ENCODE results near the gene ZFP1. TPM values are rescaled to one million over a fixed set of nuclear protein-coding genes. Genes with fewer than 3 reads are reported as not detected.

The ZFP1 gene
- total RNA-seq, 1 donor from 2014 or later = 12.4 TPM

DNA sequence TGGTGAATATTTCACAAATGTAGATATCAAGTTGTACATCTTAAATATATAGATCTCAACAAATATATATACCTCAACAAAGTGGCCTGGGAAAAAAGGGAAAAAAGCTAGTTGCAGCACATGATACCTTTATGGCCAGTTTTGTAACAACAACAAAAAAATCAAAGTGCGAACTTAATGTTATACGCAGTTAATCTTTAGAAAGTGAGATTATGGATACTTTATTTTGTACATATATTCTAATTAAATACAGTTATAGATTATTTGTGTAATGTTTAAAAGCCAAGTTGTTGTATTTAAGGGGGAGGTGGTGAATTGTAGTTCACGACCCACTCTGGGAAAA is 385 bp upstream of the ZFP1 start:
- DNase-seq (ENCODE audit: low spot score) = no peak

DNA sequence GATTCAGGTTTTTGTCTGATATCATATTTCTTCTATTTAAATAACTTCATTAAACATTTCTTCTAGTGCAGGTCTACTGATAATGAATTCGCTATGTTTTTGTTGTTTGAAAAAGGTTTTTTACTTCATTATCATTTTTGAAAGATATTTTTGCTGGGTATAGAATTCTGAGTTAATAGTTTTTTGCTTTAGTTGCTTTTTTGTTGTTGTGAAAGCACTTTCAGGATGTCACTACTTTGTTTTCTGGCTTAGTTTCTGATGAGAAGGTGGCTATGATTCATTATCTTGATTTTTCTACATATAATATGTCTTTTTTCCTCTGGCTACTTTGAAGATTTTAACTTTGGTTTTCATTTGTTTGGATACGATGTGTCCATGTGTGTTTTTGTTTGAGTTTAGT is 3.5 kb downstream of the ZFP1 start:
- DNase-seq (ENCODE audit: low spot score) = no peak

DNA sequence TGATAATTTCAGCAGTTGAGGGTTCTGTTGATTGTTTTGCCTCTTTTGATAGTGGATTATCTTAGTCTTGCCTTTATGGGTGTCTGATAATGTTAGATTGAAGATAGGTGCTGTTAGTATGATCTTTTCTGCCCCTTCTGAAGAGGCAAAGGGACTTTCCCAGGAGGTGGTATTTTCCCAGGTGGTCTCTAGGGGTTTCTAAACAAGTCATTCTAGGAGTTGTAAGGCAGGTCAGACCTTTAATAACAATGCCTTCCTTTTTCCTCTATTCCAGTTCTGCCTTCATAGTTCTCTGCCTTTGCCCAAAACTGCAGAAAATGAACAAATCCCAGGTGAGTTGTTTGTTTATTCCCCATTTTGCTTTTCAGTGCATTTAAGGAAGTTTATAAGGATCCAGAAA is 4.3 kb downstream of the ZFP1 start:
- DNase-seq (ENCODE audit: low spot score) = no peak

DNA sequence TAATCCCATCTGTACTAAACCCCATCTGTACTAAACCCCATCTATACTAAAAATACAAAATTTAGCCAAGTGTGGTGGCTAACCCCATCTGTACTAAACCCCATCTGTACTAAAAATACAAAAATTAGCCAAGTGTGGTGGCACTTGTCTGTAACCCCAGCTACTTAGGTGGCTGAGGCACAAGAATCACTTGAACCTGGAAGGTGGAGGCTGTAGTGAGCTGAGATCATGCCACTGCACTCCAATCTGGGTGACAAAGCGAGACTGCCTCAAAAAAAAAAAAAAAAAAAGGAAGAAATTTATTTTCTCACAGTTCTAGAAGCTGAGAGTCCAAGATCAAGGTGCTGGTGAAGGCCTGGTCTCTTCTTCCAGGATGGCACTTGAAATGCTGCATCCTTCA is 12.1 kb downstream of the ZFP1 start:
- DNase-seq (ENCODE audit: low spot score) = no peak

DNA sequence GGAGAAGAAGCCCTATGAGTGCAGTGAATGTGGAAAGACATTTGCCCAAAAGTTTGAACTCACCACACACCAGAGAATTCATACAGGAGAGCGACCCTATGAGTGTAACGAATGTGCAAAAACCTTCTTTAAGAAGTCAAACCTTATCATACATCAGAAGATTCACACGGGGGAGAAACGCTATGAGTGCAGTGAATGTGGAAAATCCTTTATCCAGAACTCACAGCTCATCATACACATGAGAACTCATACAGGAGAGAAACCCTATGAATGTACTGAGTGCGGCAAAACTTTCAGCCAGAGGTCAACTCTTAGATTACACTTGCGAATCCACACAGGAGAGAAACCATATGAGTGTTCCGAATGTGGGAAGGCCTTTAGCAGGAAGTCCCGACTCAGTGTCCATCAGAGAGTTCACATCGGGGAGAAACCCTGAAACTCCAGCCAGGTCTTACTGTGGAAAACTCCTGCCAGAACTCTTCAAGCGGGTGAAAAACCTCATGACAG is 21.6 kb downstream of the ZFP1 start:
- no peak for DNase-seq (ENCODE audit: low spot score)

DNA sequence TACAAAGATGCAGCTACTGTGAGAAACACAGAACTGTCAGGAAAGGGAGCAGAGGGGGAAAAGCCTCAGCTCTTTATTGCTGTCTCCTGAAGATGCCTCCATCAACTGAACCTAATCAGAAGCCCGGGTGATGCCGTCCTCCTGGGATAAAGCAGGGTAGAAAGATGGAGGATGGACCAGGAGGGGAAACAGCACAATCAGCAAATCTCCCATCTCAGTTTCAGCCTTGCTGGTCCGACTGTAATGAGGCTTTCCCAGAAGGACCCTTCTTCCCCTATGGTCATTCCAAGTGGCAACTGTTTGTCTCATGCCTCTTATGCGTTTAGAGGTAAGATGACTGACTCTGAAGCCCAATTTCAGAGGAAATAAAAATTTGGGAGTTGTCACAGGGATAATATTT is 24.3 kb downstream of the ZFP1 start:
- no peak for DNase-seq (ENCODE audit: low spot score)

DNA sequence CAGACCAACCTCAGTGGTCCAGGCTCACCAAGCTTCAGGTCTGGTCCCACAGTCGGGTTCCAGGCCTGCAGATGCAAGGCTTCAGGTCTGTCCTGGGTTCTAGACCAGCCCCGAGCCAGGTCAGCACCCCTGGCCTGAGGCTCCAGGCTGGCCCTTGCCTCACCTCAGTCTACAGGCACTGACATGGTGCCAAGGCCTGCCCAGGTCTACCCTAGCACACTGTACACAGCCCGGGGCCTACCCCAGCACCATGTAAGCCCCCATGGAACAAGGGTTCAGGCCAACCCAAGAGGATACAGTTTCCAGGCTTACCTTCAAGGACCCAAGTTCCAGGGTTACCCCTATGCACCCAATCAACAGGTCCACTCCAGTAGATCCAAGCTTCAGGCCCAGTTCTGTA is 26.8 kb downstream of the ZFP1 start:
- DNase-seq (ENCODE audit: low spot score) = no peak

DNA sequence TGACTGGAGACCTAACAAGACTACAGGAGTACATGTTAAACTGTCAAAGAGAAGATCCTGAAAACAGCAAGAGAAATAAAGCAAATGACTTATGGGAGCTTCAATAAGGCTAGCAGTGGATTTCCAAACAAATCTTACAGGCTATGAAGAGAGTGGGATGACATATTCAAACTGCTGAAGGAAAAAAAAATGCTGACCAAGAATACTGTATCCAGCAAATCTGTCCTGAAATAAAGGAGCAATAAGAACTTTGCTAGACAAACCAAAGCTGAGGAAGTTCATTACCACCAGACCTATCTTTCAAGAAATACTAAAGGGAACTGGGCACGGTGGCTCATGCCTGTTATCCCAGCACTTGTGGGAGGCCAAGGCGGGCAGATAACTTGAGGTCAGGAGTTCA is 28.6 kb downstream of the ZFP1 start:
- no peak for DNase-seq (ENCODE audit: low spot score)

DNA sequence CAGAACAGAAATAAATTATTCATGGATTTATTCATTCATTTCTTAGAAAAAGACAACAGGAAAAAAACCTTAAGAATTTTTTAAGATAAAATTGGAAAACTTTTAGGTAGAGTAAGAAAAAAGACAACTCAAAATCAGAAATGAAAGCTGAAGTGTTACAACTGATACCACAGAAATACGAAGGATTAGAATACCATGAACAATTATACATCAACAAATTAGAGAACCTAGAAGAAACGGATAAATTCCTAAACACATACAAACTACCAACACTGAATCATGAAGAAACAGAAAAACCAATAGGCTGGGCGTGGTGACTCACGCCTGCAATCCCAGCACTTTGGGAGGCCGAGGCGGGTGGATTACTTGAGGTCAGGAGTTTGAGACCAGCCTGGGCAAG is 30.9 kb downstream of the ZFP1 start:
- DNase-seq (ENCODE audit: low spot score) = no peak

DNA sequence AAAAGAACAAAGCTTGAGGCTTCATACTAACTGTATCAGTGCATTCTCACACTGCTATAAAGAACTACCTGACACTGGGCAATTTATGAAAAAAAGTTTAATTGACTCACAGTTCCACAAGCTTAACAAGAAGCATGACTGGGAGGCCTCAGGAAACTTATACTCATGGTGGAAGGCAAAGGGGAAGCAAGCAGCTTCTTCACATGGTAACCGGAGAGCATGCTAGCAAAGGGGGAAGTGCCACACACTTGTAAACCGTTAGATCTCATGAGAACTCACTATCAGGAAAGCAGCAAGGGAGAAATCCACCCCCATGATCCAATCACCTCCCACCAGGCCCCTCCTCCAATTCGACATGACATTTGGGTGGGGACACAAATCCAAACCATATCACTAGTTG is 33.3 kb downstream of the ZFP1 start:
- DNase-seq (ENCODE audit: low spot score) = no peak

DNA sequence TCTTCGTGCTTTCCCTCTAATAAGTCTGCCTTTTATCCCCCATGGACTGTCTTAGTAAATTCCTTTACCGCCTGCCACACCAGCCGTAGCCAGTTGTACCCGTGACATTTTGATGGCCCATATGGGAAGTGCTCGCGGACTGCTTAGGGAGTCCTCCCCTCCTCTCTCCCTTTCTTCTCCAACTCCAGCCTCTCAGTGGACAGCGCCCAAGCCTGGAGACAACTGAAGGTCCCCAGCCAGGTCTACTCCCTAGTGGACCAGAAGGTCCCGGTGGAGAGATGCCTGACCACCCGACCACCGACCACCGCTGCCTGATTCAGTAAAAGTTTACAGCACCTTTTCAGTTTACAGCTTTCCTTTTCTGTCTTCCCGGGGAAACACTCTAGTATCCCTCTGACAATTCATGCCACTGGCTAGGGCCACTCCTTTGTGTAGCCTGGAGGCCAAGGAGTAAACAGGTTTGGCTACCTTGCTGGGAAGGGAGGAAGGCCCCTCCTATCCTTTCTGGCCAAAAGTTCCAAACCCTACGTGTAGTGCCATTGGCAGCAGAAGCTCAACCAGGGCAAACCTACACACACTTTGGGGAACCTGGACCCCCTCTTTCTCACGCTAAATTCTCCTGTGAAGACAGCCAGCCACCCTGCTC is 40.6 kb downstream of the ZFP1 start:
- peak; percentile 44 for DNase-seq (ENCODE audit: low spot score)

DNA sequence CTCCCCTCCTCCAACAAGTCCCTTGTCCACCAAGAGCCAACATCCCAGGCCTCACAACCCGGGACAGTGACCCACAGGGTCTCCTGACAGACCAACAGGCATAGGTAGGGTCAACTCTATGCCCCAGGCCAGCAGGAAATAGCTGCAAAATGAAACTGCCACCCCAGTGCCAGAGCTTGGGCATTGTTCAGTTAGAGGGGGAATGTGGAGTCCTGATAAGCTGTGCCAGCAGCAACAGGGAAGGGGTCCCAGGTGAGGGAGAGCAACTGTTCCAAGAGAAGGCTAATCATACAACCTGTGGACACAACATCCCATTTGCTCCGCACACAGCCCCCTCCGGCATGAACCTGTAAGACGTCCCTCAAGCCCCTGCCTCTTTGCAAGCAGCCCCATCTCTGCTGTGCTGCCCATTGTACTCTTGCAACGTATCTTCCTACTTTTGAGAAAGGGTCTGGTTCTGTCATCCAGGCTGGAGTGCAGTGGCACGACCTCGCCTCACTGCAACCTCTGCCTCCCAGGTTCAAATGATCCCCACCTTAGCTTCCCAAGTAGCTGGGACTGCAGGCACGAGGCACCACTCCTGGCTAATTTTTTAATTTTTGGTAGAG is 41.4 kb downstream of the ZFP1 start:
- DNase-seq (ENCODE audit: low spot score) = peak; percentile 32

DNA sequence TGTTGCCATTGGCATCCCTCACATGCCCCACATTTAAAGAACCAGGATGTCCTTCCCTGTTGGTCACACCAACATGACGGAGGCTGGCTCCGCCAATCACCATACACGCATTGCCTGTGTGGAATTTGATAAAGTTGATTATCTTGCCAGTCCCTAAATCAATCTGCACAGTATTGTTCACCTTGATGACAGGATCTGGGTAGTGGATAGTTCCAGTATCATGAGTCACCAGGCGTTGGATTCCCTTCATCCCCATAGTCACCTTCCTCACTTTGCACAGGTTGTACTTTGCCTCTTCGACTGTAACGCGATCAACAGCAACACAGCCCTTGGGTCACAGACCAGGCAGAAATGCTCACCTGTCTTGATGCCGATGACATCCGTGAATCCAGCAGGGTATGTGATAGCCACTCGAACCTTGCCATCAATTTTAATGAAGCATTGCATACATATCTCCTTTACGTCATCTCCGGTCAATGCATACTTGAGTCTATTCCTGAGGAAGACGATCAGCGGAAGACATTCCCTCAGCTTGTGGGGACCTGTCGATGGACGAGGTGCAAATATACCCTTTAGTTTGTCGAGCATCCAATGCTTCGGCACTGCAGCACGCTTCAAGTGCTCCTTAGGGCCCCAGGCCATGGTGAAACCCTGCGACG is 44.4 kb downstream of the ZFP1 start:
- DNase-seq (ENCODE audit: low spot score) = peak; percentile 32

DNA sequence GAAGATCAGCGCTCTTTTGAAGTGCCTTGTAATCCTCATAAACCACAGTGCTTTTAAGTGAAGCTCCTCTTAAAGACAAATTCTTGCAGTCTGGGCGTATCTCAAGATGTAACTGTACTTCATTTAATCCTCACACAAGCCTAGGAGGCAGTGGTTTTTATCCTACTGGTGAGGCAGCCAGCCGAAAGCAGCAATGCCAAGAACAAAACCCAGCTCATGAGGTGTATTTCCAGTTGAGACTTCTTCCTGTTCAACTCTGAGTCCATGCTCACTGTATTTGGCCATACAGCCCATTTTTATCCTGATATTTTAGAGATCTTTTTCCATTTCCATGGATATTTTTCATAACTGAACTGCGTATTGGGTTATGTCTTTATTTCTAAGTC is 44.9 kb downstream of the ZFP1 start:
- peak; percentile 10 for DNase-seq (ENCODE audit: low spot score)

DNA sequence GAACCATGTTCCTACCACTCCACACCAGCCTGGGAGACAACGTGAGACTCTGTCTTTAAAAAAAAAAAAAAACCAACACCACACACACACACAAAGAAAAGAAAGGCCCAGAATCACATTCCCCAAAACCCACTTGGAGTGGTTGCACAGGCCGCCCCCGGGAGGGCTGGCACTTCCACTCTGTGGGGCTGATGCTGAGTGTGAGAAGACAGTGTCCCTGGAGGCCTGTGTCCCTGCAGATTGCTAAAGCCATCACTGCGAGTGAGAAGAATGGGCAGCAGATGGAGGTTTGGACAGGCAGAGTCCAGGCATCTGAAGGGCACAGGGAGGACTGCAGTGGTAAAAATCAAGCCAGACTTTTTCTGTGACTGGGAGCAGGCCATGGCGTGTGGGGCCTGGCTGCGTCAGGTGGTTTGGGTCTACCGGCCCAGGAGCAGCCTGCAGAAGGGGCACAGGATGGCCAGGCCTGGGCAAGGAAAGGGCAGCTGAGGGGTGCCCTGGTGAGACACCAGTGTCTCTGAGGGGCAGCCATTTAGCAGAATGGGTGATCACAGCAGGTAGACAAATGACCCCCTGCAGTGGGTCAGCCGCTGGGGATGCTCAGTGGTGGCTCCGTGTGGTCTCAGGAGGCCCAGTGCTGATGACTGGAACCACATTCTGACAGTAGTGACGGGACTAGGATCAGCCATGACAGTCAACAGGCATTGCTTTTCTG is 45.6 kb downstream of the ZFP1 start:
- peak; percentile 31 for DNase-seq (ENCODE audit: low spot score)

DNA sequence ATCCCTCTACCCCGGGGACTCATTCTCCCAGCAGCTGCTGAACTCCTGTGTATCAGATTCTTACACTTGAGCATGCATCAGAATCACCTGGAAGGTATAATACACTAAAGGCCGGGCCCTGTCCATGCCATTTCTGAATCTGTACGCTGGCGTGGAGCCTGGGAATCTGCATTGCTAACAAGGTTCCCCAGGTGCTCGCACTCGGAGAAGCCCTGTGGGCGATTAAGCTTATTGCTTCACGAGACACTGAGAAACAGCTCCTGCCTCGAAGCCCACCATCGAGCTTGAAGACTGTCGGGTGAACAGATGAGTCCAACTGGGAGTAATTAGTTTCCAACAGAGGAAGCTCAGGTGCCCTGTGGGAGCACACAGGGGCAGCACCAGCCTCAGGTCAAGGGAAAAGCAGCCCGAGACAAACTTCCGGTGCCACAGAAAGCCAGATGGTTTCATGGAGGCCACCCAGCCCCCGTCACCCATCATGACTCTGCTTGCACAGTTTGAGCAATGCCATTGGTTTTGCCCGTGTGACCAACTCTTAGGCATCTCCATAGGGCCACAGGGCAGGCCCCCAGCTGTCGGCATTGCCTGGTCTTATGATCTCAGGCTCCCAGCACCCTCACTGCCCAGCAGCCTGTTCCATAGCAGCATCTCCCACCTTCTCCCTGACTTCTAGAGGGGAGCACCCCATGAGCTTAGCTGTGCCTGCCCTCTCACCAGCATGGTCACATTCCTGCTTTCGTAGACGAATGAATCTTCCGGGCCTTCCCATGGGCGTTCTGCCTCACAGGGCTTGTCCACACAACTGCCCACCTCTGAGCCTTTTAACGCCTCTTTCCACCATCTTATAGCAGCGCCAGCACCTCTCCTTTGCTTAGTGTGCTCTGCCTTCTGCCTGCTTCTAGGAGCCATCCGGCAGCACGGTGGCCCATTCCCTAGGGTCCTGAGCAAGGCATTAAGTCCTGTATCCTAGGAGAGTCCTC is 47.8 kb downstream of the ZFP1 start:
- peak; percentile 27 for DNase-seq (ENCODE audit: low spot score)

DNA sequence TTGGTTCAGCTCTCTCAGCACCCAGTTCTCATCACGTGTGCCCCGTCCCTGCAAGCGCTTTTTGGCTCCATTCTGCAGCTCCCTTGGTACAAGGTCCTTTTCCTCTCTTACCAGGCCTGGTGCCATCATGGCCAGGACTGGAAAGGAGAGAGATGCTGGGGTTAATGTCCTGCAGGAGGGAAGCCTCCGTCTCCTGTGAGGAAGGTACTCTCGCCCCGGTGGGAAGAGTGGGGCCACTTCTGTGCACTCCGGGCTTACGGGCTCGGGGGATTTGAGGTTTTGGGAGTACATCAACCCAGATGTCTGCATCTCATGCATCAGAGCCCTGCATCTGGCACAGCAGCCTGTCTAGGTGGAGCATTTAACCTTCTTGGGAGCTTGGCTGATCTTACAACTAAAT is 48.5 kb downstream of the ZFP1 start:
- no peak for DNase-seq (ENCODE audit: low spot score)

DNA sequence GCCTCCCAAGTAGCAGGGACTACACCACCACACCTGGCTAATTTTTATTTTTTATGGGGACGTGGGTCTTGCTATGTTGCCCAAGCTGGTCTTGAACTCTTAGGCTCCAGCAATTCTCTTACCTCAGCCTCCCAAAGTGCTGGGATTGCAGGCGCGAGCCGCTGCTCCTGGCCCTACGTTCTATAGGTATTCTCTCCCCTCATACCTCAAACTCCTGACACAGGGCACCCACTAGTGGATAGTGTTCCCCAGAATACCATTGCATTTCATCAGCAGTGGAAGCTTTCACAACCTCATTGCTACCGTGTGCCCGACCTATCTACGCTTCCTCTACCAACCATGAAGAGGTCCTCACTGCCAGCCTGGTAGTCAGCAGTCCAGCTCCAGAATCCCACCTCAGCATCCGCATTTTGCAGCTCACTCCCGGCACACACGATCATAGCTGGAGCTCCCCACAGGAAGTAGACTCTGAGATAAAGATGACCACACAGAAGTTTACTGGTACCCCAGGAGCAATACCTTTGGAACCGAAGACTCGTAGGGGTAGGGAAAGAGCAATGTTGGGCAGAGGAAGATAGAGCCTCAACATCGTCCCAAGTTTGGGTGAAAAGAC is 49.3 kb downstream of the ZFP1 start:
- DNase-seq (ENCODE audit: low spot score) = no peak

DNA sequence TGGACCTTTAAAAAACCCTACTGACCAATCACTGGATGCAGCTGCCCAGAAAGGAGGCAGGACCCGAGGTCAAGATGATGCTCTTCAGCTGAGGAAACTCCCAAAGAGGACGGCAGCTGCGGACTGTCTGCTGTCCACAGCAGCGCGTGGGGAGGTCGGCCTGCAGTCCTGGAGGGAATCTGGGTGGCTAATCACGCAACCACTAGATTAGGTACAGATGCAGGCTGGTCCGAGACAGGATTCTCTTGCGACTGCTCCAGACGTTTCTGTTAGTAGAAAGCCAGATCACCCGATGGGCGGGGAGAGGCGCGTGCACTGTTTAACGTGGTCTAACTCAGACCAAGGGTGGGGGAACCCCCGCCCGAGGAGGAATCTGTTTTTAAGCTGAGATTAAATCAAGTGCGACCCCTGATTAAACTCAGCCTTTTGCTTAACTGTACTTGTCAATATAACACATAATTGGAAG is 49.8 kb downstream of the ZFP1 start:
- DNase-seq (ENCODE audit: low spot score) = no peak

DNA sequence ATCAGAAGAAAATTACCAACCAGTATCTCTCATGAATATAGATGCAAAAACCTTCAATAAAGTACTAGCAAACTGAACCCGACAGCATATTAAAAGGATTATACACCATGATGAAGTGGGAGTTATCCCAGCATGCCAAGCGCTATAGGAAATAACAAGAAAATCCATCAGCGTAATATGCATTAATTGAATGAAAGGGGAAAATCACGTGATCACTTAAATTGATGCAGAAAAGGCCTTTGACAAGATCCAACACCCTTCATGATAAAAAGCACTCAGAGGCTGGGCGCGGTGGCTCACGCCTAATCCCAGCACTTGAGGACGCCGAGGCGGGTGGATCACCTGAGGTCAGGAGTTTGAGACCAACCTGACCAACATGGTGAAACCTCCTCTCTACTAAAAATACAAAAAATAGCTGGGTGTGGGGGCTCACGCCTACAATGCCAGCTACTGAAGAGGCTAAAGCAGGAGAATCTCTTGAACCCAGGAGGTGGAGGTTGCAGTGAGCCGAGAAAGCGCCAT is 53.8 kb downstream of the ZFP1 start:
- no peak for DNase-seq (ENCODE audit: low spot score)

DNA sequence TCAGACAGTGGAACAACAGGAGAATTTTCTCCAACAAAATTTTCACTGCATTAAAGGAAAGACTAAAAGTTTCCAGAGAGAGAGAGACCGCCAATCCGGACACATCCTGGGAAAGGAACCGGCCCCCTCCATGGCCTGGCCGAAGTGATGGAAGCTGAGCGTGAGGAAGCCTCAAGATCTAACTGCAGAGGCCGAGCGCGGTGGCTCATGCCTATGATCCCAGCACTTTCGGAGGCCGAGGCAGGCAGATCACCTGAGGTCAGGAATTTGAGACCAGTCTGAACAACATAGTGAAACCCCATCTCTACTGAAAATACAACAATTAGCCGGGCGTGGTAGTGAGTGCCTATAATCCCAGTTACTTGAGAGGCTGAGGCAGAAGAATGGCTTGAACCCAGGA is 54.8 kb downstream of the ZFP1 start:
- no peak for DNase-seq (ENCODE audit: low spot score)

All from ureter (tissue), 1 donor.